Upper lobe of right lung (tissue), 1 donor: ENCODE results near the gene LRRC41. TPM values are rescaled to one million over a fixed set of nuclear protein-coding genes. Genes with fewer than 3 reads are reported as not detected.

Source experiments
- ATAC-seq: fragments of 200-7000 bp; cut with Tn5 transposase; one replicate; pipeline ENCODE4 v1.9.1; 2020; ENCODE audit warnings: mild to moderate bottlenecking, moderate library complexity
- DNase-seq: peaks from one replicate; pipeline ENCODE4 v3.0.0-alpha.2; 2020
- H3K27ac ChIP-seq: fragments of 200-600 bp; one replicate; pipeline ENCODE4 v1.8.0; 2022
- H3K27me3 ChIP-seq: fragments of 200-600 bp; one replicate; pipeline ENCODE4 v1.8.0; 2022; ENCODE audit warnings: mild to moderate bottlenecking
- H3K36me3 ChIP-seq: fragments of 200-600 bp; one replicate; pipeline ENCODE4 v1.8.0; 2022
- H3K4me1 ChIP-seq: fragments of 200-600 bp; one replicate; pipeline ENCODE4 v1.8.0; 2022
- H3K4me3 ChIP-seq: fragments of 200-600 bp; one replicate; pipeline ENCODE4 v1.8.0; 2022; ENCODE audit warnings: mild to moderate bottlenecking
- H3K9me3 ChIP-seq: fragments of 200-600 bp; one replicate; pipeline ENCODE4 v1.8.0; 2022
- intact Hi-C: fragments of 100-400 bp; cut with DNase I; formaldehyde crosslinking; loops from one replicate; pipeline ENCODE4 v1.11.0; 2022
- total RNA-seq: library from RNA; stranded (reverse); fragmentation: NEBNext Ultra II Directional; extraction: Animal tissue kit (Norgen Biotek cat#: 25700); gene quantifications from one replicate; pipeline ENCODE4 v1.2.1, GENCODE V29; 2021
- TF ChIP-seq, protein P1 (sequence below): fragments of 200-600 bp; IDR thresholded peaks from one replicate; pipeline ENCODE4 v1.8.0; 2022; ENCODE audit warnings: antibody characterized with exemption
- donor health status: DM: no; HTN: yes; CAD: no; lungs with severe emphysema.

The LRRC41 gene
- total RNA-seq, 1 donor from 2014 or later: 53.6 TPM

DNA sequence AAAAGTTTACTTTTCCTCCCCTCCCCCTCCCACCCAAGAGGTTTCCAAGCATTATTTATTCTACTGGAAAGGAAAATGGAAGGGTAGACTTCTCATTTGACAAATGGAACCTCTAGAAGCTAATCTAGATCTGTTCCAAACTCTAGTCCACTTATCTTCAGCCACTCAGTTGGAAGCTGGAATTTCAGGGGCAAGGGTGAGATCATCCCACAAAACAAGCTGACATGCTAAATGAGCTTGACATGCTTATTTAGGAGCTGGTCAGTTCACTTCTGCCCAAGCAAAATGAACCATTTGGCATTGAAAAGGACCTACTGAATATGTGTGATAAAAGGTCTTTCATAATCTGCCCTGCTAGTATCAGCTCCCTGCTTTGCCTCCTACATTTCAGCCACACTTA is 5.0 kb downstream of the LRRC41 start:
- no peaks in the 10 kb centered on the region for H3K27me3 ChIP-seq
- H3K36me3 ChIP-seq: peaks cover 46% of the 10 kb centered on the region
- no peak for DNase-seq
- TF ChIP-seq, protein P1, sequence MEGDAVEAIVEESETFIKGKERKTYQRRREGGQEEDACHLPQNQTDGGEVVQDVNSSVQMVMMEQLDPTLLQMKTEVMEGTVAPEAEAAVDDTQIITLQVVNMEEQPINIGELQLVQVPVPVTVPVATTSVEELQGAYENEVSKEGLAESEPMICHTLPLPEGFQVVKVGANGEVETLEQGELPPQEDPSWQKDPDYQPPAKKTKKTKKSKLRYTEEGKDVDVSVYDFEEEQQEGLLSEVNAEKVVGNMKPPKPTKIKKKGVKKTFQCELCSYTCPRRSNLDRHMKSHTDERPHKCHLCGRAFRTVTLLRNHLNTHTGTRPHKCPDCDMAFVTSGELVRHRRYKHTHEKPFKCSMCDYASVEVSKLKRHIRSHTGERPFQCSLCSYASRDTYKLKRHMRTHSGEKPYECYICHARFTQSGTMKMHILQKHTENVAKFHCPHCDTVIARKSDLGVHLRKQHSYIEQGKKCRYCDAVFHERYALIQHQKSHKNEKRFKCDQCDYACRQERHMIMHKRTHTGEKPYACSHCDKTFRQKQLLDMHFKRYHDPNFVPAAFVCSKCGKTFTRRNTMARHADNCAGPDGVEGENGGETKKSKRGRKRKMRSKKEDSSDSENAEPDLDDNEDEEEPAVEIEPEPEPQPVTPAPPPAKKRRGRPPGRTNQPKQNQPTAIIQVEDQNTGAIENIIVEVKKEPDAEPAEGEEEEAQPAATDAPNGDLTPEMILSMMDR: no peak
- peak overlapping the region; percentile 0 for H3K27ac ChIP-seq
- no peak overlapping the region for H3K4me3 ChIP-seq
- no peaks in the 10 kb centered on the region for H3K9me3 ChIP-seq
- no peak for ATAC-seq
- peaks cover 17% of the 10 kb centered on the region for H3K4me1 ChIP-seq
- intact Hi-C loops: no loop called here

DNA sequence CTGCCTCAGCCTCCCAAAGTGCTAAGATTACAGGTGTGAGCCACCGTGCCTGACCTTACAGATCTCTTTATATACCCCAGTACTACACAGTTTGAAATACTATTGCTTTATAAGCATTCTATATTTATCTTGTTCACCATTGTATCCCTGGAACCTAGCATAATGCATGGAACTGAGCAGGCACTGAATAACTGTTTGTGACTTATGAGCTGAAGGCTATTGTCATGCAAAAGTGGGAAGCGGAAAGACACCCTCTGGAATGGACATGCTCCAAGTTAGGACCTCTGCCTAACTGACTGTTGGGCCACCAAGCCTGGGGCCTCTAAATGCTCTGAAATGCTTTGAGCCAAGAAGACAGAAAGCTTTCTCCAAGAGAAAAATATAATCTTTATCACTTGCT is 8.1 kb downstream of the LRRC41 start:
- DNase-seq (no peak), ATAC-seq (no peak)
- TF ChIP-seq, protein P1: no peak
- Histone ChIP-seq H3K27ac (no peak overlapping the region), H3K27me3 (no peaks in the 10 kb centered on the region), H3K4me1 (peaks cover 6% of the 10 kb centered on the region), H3K4me3 (no peak overlapping the region), H3K36me3 (peaks cover 58% of the 10 kb centered on the region), H3K9me3 (no peaks in the 10 kb centered on the region)
- intact Hi-C loops: no loop called here

DNA sequence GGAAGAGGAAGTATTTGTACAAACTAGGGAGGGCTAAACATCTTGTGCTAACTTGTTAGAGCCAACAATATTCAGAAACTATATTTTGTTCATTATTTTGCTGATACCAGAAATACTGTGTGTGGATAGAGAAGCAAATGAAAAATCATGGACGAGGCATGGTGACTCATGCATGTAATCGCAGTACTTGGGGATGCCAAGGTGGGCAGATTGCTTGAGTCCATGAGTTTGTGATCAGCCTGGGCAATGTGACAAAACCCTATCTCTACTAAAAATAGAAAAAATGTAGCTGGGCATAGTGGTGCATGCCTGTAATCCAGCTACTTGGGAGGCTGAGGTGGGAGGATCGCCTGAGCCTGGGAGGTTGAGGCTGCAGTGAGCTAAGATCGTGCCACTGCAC is 13.4 kb downstream of the LRRC41 start:
- DNase-seq (no peak), ATAC-seq (no peak)
- TF ChIP-seq, protein P1: no peak
- peaks cover 48% of the 10 kb centered on the region for H3K36me3 ChIP-seq
- H3K27ac ChIP-seq: no peak overlapping the region
- intact Hi-C loops: no loop called here
- no peaks in the 10 kb centered on the region for H3K27me3 ChIP-seq
- no peak overlapping the region for H3K4me3 ChIP-seq
- peaks cover 6% of the 10 kb centered on the region for H3K4me1 ChIP-seq
- no peaks in the 10 kb centered on the region for H3K9me3 ChIP-seq

DNA sequence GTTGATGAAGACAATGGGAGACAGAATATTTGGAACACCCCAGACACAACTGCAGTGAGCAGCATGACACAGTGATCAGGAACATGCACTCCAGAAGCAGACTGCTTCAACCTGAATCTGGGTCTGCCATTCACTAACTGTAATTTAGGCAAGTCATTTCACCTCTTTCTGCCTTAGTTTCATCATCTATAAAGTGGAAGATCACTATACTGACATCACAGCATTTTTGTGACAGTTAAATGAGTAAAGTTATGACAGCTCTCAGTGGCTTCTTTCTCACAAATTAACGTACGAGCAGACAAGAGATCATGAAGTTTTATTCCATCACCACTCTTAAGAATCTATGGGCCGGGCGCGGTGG is 14.3 kb downstream of the LRRC41 start:
- Histone ChIP-seq H3K9me3 (no peaks in the 10 kb centered on the region), H3K4me3 (no peak overlapping the region), H3K27ac (peak overlapping the region; percentile 32), H3K27me3 (no peaks in the 10 kb centered on the region), H3K36me3 (peaks cover 49% of the 10 kb centered on the region), H3K4me1 (peaks cover 6% of the 10 kb centered on the region)
- intact Hi-C loops: no loop called here
- TF ChIP-seq, protein P1: no peak
- DNase-seq (no peak), ATAC-seq (no peak)

DNA sequence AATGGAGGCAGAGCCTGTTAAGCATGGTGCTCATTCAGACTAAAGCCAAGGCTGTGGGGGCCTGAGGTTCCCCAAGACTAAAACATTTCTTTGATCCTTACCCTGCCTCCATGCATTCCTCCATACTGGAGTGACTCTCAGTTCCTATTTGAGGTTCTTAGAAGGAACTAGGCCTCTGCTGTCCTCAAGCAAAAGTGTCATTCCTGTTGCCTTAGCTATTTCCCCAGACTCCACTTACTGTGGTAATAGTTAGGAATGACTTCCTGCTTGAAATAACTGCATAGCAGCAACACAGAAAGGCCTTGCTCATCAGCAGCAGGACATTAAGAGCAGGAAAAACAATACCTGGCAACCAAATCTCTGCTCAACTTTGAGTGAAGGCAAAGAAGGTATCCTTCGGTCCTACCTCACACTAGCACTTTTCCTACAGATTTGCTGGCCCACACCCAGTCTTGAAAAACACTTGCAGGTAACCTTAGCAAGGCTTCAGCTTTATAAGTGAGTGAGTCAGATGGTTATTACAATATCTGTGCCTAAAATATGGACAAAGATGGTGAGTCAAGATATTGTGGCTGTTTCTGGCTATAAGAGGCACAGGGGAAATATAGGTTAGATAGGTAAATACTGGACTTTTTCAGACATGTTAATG is 14.8 kb downstream of the LRRC41 start:
- no peak for DNase-seq
- TF ChIP-seq, protein P1: no peak
- Histone ChIP-seq H3K4me1 (peaks cover 6% of the 10 kb centered on the region), H3K4me3 (no peak overlapping the region), H3K9me3 (no peaks in the 10 kb centered on the region), H3K27me3 (no peaks in the 10 kb centered on the region), H3K27ac (peak overlapping the region; percentile 32), H3K36me3 (peaks cover 48% of the 10 kb centered on the region)
- peak; percentile 90 for ATAC-seq
- intact Hi-C loops: no loop called here
